ENCODE measurements around the gene WNK1. TPM values are rescaled to one million over a fixed set of nuclear protein-coding genes. Genes with fewer than 3 reads are reported as not detected.

Gene WNK1
- total and polyA plus RNA-seq, 2 of the 8 experiments (the other 6 are each of a cell fraction or from before 2014, with no cell fraction given) = 88.2 to 157 TPM

- H4K20me1 ChIP-seq (replicated peaks in 1 of 2; ENCODE audit: control insufficient read depth in 1 of 2, insufficient read depth in 2 of 2, low read length in 2 of 2) = peaks cover 5 to 7% of the 10 kb centered on the region in 2 experiments
- no peaks in the 10 kb centered on the region for H3K23me2 ChIP-seq (ENCODE audit: low read depth, low read length)
- no peak overlapping the region for H3K4me3 ChIP-seq (ENCODE audit: extremely low read depth in 1 of 4, insufficient read depth in 2 of 4, low read depth in 3 of 4, low read length in 4 of 4)
- ChIA-PET POLR2A (ENCODE audit: partially characterized antibody) (interaction anchor here (1.1 kb wide), 1 partner anchor 29 kb away, joined by 3 read pairs; no protein-coding TSS in a partner anchor), CTCF (ENCODE audit: partially characterized antibody) (interaction anchor here (0.7 to 1.7 kb wide), 4 partner anchors 29 to 204 kb away, joined by 3 to 7 read pairs (median 4); no protein-coding TSS in a partner anchor)
- H3K36me3 ChIP-seq (ENCODE audit: control insufficient read depth in 2 of 4, insufficient read depth in 4 of 4, low read length in 3 of 4) = no peaks in the 10 kb centered on the region
- FAIRE-seq = no peak
- no peak overlapping the region for H3K4ac ChIP-seq (replicated peaks; ENCODE audit: insufficient read length, low read depth, low read length)
- H3K4me2 ChIP-seq (ENCODE audit: insufficient read depth in 1 of 2, low read depth in 2 of 2, low read length in 2 of 2) = no peak overlapping the region
- no peak overlapping the region for H4K8ac ChIP-seq (ENCODE audit: extremely low read depth, insufficient read depth, low read length)
- no peak overlapping the region for H2BK120ac ChIP-seq (replicated peaks; ENCODE audit: low read depth, low read length)
- DNase-seq (ENCODE audit: low read depth in 1 of 2, low spot score in 2 of 2) = no peak
- no peak overlapping the region for H2BK15ac ChIP-seq (ENCODE audit: low read length)
- H3K14ac ChIP-seq (ENCODE audit: insufficient read length) = no peak overlapping the region
- H3K27ac ChIP-seq (ENCODE audit: low read depth, low read length) = no peak overlapping the region
- H3K9ac ChIP-seq (replicated peaks in 1 of 4; ENCODE audit: extremely low read depth in 1 of 4, low read depth in 3 of 4, low read length in 3 of 4) = no peak overlapping the region
- no peak overlapping the region for H2AK5ac ChIP-seq (ENCODE audit: low read depth, low read length)
- no peak overlapping the region for H3K23ac ChIP-seq (ENCODE audit: insufficient read length)
- H2BK20ac ChIP-seq (ENCODE audit: low read length) = no peak overlapping the region
- H2BK5ac ChIP-seq (ENCODE audit: low read depth, low read length) = no peak overlapping the region
- H3K9me3 ChIP-seq (ENCODE audit: insufficient read depth in 2 of 2, low read depth in 1 of 2, low read length in 1 of 2) = no peaks in the 10 kb centered on the region
- no peak overlapping the region for H3K56ac ChIP-seq (replicated peaks; ENCODE audit: insufficient read length, low read depth, low read length)
- no peaks in the 10 kb centered on the region for H3K4me1 ChIP-seq (replicated peaks in 1 of 4; ENCODE audit: control insufficient read depth in 3 of 4, insufficient read depth in 4 of 4, low read length in 3 of 4)
- WGBS, 2 experiments (ENCODE audit: extremely low coverage in 1 of 2, insufficient coverage in 1 of 2, insufficient read length in 1 of 2, insufficient replicate concordance in 2 of 2, low coverage in 1 of 2, low lambda C conversion rate in 2 of 2, missing lambda C conversion rate in 1 of 2) = 89% methylated on average over 4 of the region's 4 CpGs; no CpG with 5 or more reads in 1 of the 2 experiments
- H2BK12ac ChIP-seq (ENCODE audit: low read depth, low read length) = no peak overlapping the region
- H3K79me2 ChIP-seq (ENCODE audit: control insufficient read depth in 1 of 2, insufficient read depth in 2 of 2, low read length in 2 of 2) = peaks cover 3 to 94% of the 10 kb centered on the region in 2 experiments; a peak in 3 of 4 replicates
- no peaks in the 10 kb centered on the region for H3K27me3 ChIP-seq (replicated peaks in 1 of 4; ENCODE audit: control insufficient read depth in 3 of 4, extremely low read depth in 1 of 4, insufficient read depth in 3 of 4, low read length in 3 of 4)
- H3K18ac ChIP-seq (ENCODE audit: extremely low read depth, low read length) = no peak overlapping the region
- H4K5ac ChIP-seq (ENCODE audit: insufficient read length, low read depth, low read length) = no peak overlapping the region
- H4K91ac ChIP-seq (replicated peaks; ENCODE audit: insufficient read length, low read length) = no peak overlapping the region
- no peak overlapping the region for H2AFZ ChIP-seq (ENCODE audit: low read length)
- H3K79me1 ChIP-seq (ENCODE audit: low read depth, low read length) = no peaks in the 10 kb centered on the region; the same call in 1 of the 2 replicates
- TF ChIP-seq TAF1 (IDR thresholded peaks at IDR 0.05; ENCODE audit: low read depth, low read length) (no peak), SUZ12 (IDR thresholded peaks at IDR 0.05; ENCODE audit: low read length) (no peak), POLR2AphosphoS5 (IDR thresholded peaks at IDR 0.05; ENCODE audit: low read depth, low read length) (no peak), SIX5 (IDR thresholded peaks at IDR 0.05; ENCODE audit: low read depth, low read length) (no peak), MAFK (IDR thresholded peaks at IDR 0.05; ENCODE audit: low read depth, low read length) (no peak), CHD2 (IDR thresholded peaks at IDR 0.05; ENCODE audit: low read length) (no peak), HDAC2 (IDR thresholded peaks at IDR 0.05; ENCODE audit: borderline replicate concordance in 1 of 2, low read depth in 2 of 2, low read length in 2 of 2) (no peak), SAP30 (IDR thresholded peaks at IDR 0.05; ENCODE audit: insufficient read depth, insufficient replicate concordance, low read length) (no peak), FOSL1 (IDR thresholded peaks at IDR 0.05; ENCODE audit: insufficient read depth, low read depth, low read length) (no peak), RAD21 (IDR thresholded peaks at IDR 0.05 in 1 of 2, conservative IDR thresholded peaks at IDR 0.05 in 1 of 2; ENCODE audit: low read depth in 2 of 2, low read length in 2 of 2) (no peak), NANOG (IDR thresholded peaks at IDR 0.05; ENCODE audit: insufficient read depth, low read depth, low read length, poor library complexity, severe bottlenecking) (no peak)
Observed at GRCh38 chr12:779745-780734, 27.7 kb downstream of the WNK1 start.

Data from H1 (cell line).